Measurements from ENCODE around the gene ZNF574. TPM values are rescaled to one million over a fixed set of nuclear protein-coding genes. Genes with fewer than 3 reads are reported as not detected.

The ZNF574 gene
- total and polyA plus RNA-seq, 2 donors (not counting 3 experiments of a cell fraction or from before 2014, with no cell fraction given), result 13.6 to 15.3 TPM

DNA sequence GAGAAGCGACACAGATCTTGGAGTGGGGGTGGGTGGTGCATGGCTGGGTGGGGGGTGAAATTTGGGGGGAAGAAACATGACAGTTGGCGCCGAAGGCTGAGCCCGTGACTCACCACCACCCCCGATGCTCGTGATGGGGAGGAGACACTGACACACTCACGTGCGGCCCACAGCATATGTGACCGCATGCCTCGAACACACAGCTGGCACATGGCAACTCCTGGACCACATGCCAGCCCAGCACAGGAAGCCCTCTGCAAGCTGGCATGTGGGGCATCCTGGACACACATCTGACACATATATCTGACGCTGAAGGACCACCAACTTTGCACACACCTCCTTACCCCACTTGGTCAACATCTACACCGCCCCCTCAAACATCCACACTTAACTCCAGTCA, 4.7 kb upstream of the ZNF574 start:
- intact Hi-C loops (cut with micrococcal nuclease), result no loop called here
- CTCF ChIA-PET, result interaction anchor here (1.7 kb wide), 1 partner anchor 36 kb away, joined by 7 read pairs; no protein-coding TSS in a partner anchor
- Histone ChIP-seq H3K4me3 (replicated peaks in 1 of 3; ENCODE audit: insufficient read depth in 1 of 3, low read depth in 1 of 3, low read length in 3 of 3) (no peak overlapping the region), H3K4me2 (ENCODE audit: insufficient read depth, low read length) (no peak overlapping the region), H3K4me1 (ENCODE audit: control insufficient read depth, extremely low read depth, insufficient read depth, low read length) (peaks cover 5% of the 10 kb centered on the region), H3K9me3 (replicated peaks; ENCODE audit: control insufficient read depth, insufficient read depth, low read length) (no peaks in the 10 kb centered on the region), H3K9ac (replicated peaks; ENCODE audit: extremely low read depth, insufficient read depth, low read length) (no peak overlapping the region), H3K36me3 (ENCODE audit: control insufficient read depth in 2 of 2, extremely low read depth in 1 of 2, insufficient read depth in 2 of 2, low read length in 2 of 2) (no peaks in the 10 kb centered on the region), H2AFZ (ENCODE audit: low read depth, low read length) (no peak overlapping the region), H3K27ac (ENCODE audit: insufficient read depth, low read depth, low read length) (no peak overlapping the region), H3K27me3 (ENCODE audit: control insufficient read depth in 2 of 2, insufficient read depth in 2 of 2, low read length in 2 of 2) (peaks cover 29 to 31% of the 10 kb centered on the region in 2 experiments), H3K79me2 (ENCODE audit: control insufficient read depth, insufficient read depth, low read length) (peaks cover under 1% of the 10 kb centered on the region), H3K9me1 (replicated peaks; ENCODE audit: control insufficient read depth, extremely low read depth, insufficient read depth, low read length) (no peaks in the 10 kb centered on the region), H4K20me1 (replicated peaks; ENCODE audit: control insufficient read depth, extremely low read depth, insufficient read depth, low read length) (no peaks in the 10 kb centered on the region)
- no peak for DNase-seq (ENCODE audit: low read depth, low spot score)
- dilution Hi-C loops (cut with MboI; ENCODE audit: extremely low pct_ligation_motif_present, low sequenced_read_pairs), result no loop called here
- FAIRE-seq, result no peak
- POLR2A ChIA-PET, result no interaction called here
- TF ChIP-seq POLR2AphosphoS5 (IDR thresholded peaks at IDR 0.05; ENCODE audit: insufficient read depth, low read depth, low read length) (no peak), POLR2A (IDR thresholded peaks at IDR 0.05; ENCODE audit: low read depth, low read length) (no peak), MYC (IDR thresholded peaks at IDR 0.05; ENCODE audit: low read depth, low read length) (no peak), GATA2 (IDR thresholded peaks at IDR 0.05; ENCODE audit: insufficient read depth, insufficient read length, low read depth, low read length) (no peak), FOS (IDR thresholded peaks at IDR 0.05; ENCODE audit: borderline replicate concordance, insufficient read depth, low read length) (no peak), EZH2 (IDR thresholded peaks at IDR 0.05; ENCODE audit: borderline replicate concordance, low read depth, low read length, severe bottlenecking) (no peak), JUN (IDR thresholded peaks at IDR 0.05; ENCODE audit: borderline replicate concordance, insufficient read depth, insufficient read length, low read depth) (no peak)
- TF ChIP-seq, protein P1, sequence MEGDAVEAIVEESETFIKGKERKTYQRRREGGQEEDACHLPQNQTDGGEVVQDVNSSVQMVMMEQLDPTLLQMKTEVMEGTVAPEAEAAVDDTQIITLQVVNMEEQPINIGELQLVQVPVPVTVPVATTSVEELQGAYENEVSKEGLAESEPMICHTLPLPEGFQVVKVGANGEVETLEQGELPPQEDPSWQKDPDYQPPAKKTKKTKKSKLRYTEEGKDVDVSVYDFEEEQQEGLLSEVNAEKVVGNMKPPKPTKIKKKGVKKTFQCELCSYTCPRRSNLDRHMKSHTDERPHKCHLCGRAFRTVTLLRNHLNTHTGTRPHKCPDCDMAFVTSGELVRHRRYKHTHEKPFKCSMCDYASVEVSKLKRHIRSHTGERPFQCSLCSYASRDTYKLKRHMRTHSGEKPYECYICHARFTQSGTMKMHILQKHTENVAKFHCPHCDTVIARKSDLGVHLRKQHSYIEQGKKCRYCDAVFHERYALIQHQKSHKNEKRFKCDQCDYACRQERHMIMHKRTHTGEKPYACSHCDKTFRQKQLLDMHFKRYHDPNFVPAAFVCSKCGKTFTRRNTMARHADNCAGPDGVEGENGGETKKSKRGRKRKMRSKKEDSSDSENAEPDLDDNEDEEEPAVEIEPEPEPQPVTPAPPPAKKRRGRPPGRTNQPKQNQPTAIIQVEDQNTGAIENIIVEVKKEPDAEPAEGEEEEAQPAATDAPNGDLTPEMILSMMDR (IDR thresholded peaks at IDR 0.05; ENCODE audit: extremely low read depth in 1 of 2, insufficient read depth in 1 of 2, low read depth in 1 of 2, low read length in 2 of 2), result no peak
- TF ChIP-seq, protein P2, sequence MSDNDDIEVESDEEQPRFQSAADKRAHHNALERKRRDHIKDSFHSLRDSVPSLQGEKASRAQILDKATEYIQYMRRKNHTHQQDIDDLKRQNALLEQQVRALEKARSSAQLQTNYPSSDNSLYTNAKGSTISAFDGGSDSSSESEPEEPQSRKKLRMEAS (IDR thresholded peaks at IDR 0.05; ENCODE audit: insufficient read depth, insufficient read length), result no peak
- no TSS peak for BruUV-seq (replicated peaks)

All from endothelial cell of umbilical vein (primary cell).